Progenitor cell of endocrine pancreas (in vitro differentiated cells): ENCODE results near the gene ALDH8A1. TPM values are rescaled to one million over a fixed set of nuclear protein-coding genes. Genes with fewer than 3 reads are reported as not detected.

ENCODE experiments used
- DNase-seq: peaks from one replicate; pipeline ENCODE4 v3.0.0; 2021; ENCODE audit warnings: low spot score; ENCODE audit not compliant: unreplicated experiment
- H3K27ac Mint-ChIP-seq: 2 replicates; pipeline ENCODE4 v1.8.0; 2021; ENCODE audit warnings: mild to moderate bottlenecking, moderate library complexity, mixed read lengths
- H3K27me3 Mint-ChIP-seq: 2 replicates; pipeline ENCODE4 v1.8.0; 2021; ENCODE audit warnings: mixed read lengths
- H3K36me3 Mint-ChIP-seq: 2 replicates; pipeline ENCODE4 v1.8.0; 2022; ENCODE audit warnings: mixed read lengths; ENCODE audit not compliant: insufficient read depth
- H3K4me1 Mint-ChIP-seq: 2 replicates; pipeline ENCODE4 v1.8.0; 2021; ENCODE audit warnings: low read depth, mixed read lengths
- H3K4me3 Mint-ChIP-seq: 2 replicates; pipeline ENCODE4 v1.8.0; 2021; ENCODE audit warnings: low read depth, mild to moderate bottlenecking, moderate library complexity, mixed read lengths
- H3K9me3 Mint-ChIP-seq: 2 replicates; pipeline ENCODE4 v1.8.0; 2021; ENCODE audit warnings: low read depth, mixed read lengths
- CTCF ChIP-seq: fragments of 200-600 bp; sonication (generic); IDR thresholded peaks from one replicate; pipeline ENCODE4 v1.5.0; 2021; ENCODE audit warnings: antibody characterized with exemption, mild to moderate bottlenecking; ENCODE audit not compliant: unreplicated experiment
- total RNA-seq: library from RNA; stranded (reverse); gene quantifications from 2 replicates; pipeline ENCODE4 v1.2.1, GENCODE V29; 2021

The ALDH8A1 gene
- total RNA-seq, 1 donor from 2014 or later: 1.5 TPM

- Mint-ChIP-seq H3K4me1 (no peaks in the 10 kb centered on the region), H3K27ac (no peak overlapping the region), H3K36me3 (no peaks in the 10 kb centered on the region), H3K4me3 (no peak overlapping the region), H3K27me3 (no peaks in the 10 kb centered on the region), H3K9me3 (peaks cover 7% of the 10 kb centered on the region)
- no peak for DNase-seq
- no peak for TF ChIP-seq CTCF
These were observed 4.9 kb downstream of the ALDH8A1 start for GRCh38 chr6:134945045-134945444.

- TF ChIP-seq CTCF: no peak
- no peak overlapping the region for H3K27ac Mint-ChIP-seq
- no peak for DNase-seq
- H3K4me3 Mint-ChIP-seq: no peak overlapping the region
- no peaks in the 10 kb centered on the region for H3K27me3 Mint-ChIP-seq
- H3K4me1 Mint-ChIP-seq: no peaks in the 10 kb centered on the region
- no peaks in the 10 kb centered on the region for H3K36me3 Mint-ChIP-seq
- H3K9me3 Mint-ChIP-seq: peaks cover 7% of the 10 kb centered on the region
These were observed 6.3 kb downstream of the ALDH8A1 start for GRCh38 chr6:134943522-134944111.

- no peak for TF ChIP-seq CTCF
- Mint-ChIP-seq H3K4me1 (peaks cover 11% of the 10 kb centered on the region), H3K9me3 (no peaks in the 10 kb centered on the region), H3K27me3 (peaks cover 2% of the 10 kb centered on the region), H3K36me3 (no peaks in the 10 kb centered on the region), H3K4me3 (no peak overlapping the region), H3K27ac (no peak overlapping the region)
- DNase-seq: no peak
These were observed 11.0 kb downstream of the ALDH8A1 start for GRCh38 chr6:134938896-134939295.

- no peaks in the 10 kb centered on the region for H3K36me3 Mint-ChIP-seq
- no peaks in the 10 kb centered on the region for H3K9me3 Mint-ChIP-seq
- H3K4me3 Mint-ChIP-seq: no peak overlapping the region
- no peak overlapping the region for H3K27ac Mint-ChIP-seq
- peaks cover 11% of the 10 kb centered on the region for H3K4me1 Mint-ChIP-seq
- no peak for DNase-seq
- TF ChIP-seq CTCF: no peak
- H3K27me3 Mint-ChIP-seq: peaks cover 2% of the 10 kb centered on the region
These were observed 12.5 kb downstream of the ALDH8A1 start for GRCh38 chr6:134937426-134937825.

GRCh38 chr6:134936931-134937330 is 13.0 kb downstream of the ALDH8A1 start:
- Mint-ChIP-seq H3K9me3 (no peaks in the 10 kb centered on the region), H3K4me3 (no peak overlapping the region), H3K36me3 (no peaks in the 10 kb centered on the region), H3K4me1 (peaks cover 11% of the 10 kb centered on the region), H3K27ac (no peak overlapping the region), H3K27me3 (peaks cover 2% of the 10 kb centered on the region)
- TF ChIP-seq CTCF: no peak
- DNase-seq: no peak
